Activated CD8-positive, alpha-beta memory T cell treated with anti-CD3 and anti-CD28 coated beads, Interleukin-2, amount 50 U/mL, for 4 hours (primary cell): ENCODE results near the gene GDPD4.

Experiments
- DNase-seq: peaks from one replicate; pipeline ENCODE4 v3.0.0-alpha.2; 2020

GDPD4 gene

GRCh38 chr11:77203901-77204753 lies 97.4 kb downstream of the GDPD4 start:
- peak; percentile 11 for DNase-seq

DNA sequence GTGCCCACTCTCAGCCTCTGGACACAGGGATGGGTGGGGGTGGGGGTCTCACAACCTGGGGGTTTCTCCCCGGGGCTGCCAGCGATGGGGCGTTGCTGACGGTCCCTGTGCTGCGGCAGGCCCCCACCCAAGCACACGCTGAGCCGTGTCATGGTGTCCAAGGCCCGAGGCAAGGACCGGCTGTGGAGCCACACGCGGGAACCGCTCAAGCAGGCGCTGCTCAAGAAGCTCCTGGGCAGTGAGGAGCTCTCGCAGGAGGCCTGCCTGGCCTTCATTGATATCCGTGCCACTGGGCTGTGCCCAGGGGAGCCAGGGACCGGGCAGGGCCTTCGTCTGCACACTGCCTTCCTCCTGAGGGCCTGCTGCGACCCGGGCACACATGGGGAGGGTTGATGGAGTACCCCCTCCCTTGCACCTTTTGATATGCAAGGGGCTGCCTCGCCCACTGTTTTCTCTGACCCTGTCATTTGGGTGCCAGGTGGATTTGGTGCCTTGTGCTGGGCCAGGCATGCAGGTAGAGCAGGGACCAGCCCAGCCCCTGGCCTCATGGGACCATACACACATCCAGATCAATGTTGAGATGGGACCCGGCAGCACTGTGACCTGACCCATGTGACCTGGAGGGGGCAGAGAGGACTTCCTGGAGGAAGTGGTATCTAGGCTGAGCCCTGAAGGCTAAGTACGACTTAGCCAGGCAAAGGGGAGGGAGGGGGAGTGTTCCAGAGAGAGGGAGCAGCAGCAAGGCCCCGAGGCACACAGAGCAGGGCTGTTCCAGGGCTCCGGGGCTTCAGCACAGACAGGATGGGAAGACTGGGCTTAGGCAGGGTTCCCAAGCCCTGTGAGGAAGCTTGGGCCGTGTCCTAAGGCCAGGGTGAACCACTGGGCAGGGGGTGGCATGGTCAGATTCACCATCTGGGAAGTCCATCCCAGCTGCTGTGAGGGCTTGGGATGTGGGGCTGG lies 98.3 kb downstream of the GDPD4 start:
- DNase-seq: peak; percentile 5

GRCh38 chr11:77201991-77202841 lies 99.3 kb downstream of the GDPD4 start:
- DNase-seq: peak; percentile 13

- DNase-seq: no peak
Observed at GRCh38 chr11:77201370-77201769, 100.1 kb downstream of the GDPD4 start.

GRCh38 chr11:77200351-77201268 lies 100.9 kb downstream of the GDPD4 start:
- peak; percentile 10 for DNase-seq

DNA sequence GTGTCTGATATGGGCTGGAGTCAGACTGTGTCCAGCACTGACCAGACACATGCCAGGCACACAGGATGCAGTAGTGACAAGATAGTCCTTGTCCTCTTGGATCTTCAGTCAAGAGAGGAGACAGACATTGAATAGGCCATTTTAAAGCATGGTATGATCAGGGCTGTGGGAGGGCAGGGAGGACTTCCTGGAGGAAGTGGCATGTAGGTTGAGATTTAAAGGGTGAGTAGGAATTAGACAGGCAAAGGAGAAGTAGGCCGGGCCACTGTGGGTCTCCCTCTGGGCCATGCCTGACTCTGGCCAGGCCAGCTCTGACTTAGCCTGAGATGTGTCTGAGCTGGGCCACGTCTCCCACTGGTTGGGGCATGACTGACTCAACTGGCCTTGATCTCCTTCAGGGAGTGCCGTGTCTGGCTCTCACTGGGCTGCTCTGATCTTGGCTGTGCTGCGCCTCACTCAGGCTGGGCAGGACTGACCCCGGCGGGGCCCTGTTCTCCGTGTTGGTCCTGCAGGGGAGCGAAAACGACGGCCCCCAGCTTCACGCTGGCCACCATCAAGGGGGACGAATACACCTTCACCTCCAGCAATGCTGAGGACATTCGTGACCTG lies 102.2 kb downstream of the GDPD4 start:
- peak; percentile 8 for DNase-seq

DNA sequence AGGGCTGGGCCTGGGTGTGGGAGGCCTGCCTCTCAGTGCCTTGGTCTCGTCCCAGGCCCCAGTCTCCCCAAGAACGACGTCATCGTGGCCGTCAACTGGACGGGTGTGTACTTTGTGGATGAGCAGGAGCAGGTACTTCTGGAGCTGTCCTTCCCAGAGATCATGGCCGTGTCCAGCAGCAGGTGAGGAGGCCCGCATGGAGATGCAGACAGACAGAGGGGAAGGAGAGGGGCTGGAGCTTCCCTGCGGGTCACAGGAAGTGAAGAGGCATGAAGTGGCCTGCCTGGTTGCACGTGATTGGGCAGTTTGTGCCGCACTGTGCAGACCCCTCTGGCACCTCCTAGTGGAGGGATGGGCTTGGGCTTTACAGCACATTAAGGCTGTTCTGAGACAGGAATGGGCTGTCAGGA lies 103.0 kb downstream of the GDPD4 start:
- DNase-seq: peak; percentile 13

DNA sequence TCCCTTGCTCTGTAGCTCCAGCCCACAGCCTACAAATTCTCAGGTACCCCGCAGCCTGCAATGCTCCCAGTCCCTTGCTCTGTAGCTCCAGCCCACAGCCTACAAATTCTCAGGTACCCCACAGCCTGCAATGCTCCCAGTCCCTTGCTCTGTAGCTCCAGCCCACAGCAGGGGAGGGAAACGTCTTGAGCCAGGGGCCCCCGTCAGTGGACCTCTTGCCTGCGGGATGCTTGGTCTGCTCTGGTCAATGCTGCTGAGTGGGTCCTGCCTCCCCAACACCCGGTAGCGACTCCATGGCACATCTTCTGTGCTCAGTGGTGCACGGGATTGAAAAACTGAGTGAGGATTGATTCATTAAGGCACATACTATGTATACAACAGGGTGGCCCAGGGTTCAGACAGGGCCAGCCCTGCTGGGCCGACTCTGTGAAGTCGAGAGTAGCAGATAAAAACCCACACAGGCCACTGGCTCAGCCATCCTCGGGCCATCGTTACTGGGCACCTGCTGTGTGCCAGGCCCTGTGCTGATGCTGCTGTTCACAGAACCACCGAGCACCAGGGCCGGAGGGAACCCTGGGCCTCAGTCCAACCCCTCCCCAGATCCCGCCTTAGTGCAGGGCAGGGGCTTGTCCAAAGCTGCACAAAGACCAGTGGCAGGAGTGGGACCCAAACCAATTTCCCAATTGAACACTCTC lies 103.7 kb downstream of the GDPD4 start:
- DNase-seq: peak; percentile 9

DNA sequence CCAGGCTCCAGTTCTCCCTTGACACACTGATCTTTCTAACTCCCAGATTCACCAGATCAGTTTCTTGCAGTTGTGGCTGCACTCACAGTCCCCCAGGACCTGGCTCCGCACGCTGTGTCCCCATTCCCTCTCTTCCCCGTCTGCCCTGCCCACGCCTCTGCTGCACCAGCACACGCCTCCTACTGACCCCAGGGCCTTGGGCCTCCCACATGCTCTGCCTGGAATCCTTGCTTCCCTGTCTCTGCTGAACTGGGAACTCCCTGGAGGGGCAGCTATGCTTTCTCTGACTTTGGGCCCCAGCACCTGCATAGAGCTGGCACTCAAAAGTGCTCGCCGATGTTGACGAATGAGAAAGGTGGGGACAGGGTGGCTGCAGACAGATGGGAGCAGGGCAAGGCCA lies 104.5 kb downstream of the GDPD4 start:
- no peak for DNase-seq

DNA sequence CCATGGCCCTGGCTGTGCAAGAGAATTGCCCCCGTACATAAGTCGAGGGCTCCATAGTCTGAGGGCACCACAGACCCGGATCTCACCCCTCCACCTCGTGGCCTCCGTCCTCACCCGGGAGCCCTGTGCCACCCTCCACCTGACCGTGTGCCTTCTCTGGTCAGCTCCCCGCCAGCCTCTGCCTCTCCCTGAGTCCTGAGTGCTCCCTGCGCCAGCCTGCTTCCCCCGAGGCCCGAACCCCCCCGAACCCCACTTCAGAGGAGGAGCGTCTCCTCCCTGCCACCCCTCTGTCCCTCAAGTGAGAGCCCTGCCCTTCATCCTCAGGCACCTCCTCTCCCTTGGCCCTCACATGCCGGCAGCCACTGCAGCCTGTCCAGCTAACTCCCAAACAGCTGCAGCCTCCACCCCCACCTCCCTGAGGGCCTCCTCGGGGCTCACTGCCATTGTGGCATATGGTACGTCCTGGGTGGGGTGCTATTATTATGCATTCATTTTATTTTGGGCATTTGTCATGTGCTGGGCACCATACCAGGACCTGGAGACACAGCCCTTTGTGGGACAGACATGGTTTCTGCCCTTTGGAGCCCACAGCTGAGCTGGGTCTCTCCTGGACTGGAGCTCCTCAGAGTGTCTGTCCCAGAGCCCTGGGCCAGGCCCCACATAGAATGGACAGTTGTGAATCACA lies 106.3 kb downstream of the GDPD4 start:
- DNase-seq: no peak

DNA sequence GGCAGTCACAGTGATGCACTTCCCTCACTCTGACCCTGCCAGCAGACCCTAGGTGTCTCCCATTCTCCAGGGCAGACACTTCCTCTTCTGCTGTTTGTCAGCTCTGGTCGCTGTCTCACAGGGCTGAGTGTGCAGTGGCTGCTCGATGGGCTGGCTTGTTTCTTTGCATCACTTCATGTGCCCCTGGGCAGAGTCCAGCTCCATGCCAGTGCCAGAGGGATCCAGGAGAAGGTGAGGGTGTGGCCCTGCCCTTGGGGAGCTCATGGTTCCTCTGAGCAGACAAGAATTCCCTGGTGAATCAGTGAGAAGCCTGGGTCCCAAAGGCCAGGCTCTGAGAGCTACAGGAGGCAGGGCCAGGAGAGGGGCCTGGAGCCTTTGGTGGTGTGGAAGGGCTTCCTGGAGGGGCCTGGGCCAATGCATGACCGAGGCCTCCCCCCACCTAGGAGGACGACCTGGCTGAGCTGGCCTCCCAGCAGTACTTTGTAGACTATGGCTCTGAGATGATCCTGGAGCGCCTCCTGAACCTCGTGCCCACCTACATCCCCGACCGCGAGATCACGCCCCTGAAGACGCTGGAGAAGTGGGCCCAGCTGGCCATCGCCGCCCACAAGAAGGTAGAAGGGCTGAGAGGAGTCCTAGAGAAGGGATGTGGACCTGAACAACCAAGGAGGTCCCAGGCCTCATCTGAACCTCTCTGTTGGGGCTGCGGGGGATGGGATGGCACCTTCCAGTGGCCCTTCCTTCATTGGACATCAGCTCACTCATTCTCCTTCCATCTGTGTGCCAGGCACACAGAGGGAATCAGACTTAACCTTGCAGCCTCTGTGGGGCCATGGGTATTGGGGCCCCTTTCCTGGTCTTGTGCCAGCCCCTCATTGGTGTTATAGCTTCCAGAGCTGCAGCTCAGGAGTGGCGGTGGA lies 107.3 kb downstream of the GDPD4 start:
- no peak for DNase-seq

GRCh38 chr11:77193167-77193566 lies 108.3 kb downstream of the GDPD4 start:
- no peak for DNase-seq

DNA sequence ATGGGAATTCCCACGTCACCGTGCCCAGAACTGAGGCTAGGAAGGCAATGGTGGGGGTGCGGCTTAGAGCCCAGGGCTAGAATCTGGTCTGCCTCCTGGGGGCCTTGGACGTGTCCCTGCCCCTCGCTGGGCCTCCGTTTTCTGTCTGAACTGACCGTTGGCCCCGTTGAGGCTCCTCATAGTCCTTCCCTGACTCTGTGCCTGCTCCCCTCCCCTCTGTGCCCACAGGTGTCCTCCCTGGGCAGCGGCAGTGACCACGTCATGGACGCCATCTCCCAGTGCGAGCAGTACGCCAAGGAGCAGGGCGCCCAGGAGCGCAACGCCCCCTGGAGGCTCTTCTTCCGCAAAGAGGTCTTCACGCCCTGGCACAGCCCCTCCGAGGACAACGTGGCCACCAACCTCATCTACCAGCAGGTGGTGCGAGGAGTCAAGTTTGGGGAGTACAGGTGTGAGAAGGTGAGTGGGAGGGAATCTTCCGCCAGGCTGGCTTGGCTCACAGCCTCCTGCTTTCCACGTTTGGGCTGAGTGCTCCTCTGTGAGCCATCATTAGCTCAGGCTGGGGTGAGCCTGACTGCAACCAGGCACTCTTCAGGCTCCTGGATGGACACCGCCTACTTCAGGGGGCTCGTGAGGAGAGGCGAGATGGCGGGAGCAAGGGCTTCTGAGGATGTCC lies 109.5 kb downstream of the GDPD4 start:
- peak; percentile 54 for DNase-seq

- no peak for DNase-seq
Observed at GRCh38 chr11:77191429-77191822, 110.1 kb downstream of the GDPD4 start.

- DNase-seq: no peak
Observed at GRCh38 chr11:77190331-77191075, 111.0 kb downstream of the GDPD4 start.

GRCh38 chr11:77189588-77190210 lies 111.8 kb downstream of the GDPD4 start:
- DNase-seq: no peak
